ENCODE data around the gene OGFOD2. TPM values are rescaled to one million over a fixed set of nuclear protein-coding genes. Genes with fewer than 3 reads are reported as not detected.

OGFOD2 gene
- total and polyA plus RNA-seq, 9 of the 15 experiments (the other 6 are each of a cell fraction or from before 2014, with no cell fraction given): 1.4 to 111 (median 18.5) TPM

GRCh38 chr12:122974274-122974891, 661 bp upstream of the OGFOD2 start (continued):
- TF ChIP-seq ZNF407 (IDR thresholded peaks at IDR 0.05; ENCODE audit: low read depth) (no peak), SUPT5H (IDR thresholded peaks at IDR 0.05) (peak; percentile 51; the same call in 1 of the 2 replicates), ZNF507 (tag; conservative IDR thresholded peaks at IDR 0.05) (no peak), ZNF766 (CRISPR knock-in tag; conservative IDR thresholded peaks at IDR 0.05) (peak; percentile 37; the same call in 1 of the 2 replicates), ZNF174 (CRISPR knock-in tag; IDR thresholded peaks at IDR 0.05) (no peak), ZNF764 (CRISPR knock-in tag; IDR thresholded peaks at IDR 0.05; ENCODE audit: low read depth) (no peak), UBTF (IDR thresholded peaks at IDR 0.05; ENCODE audit: borderline replicate concordance in 1 of 2, low read depth in 2 of 2, low read length in 2 of 2) (peak; percentile 68 to 76; a peak in 3 of 4 replicates), ELK3 (CRISPR knock-in tag; IDR thresholded peaks at IDR 0.05) (no peak), HDAC6 (IDR thresholded peaks at IDR 0.05; ENCODE audit: low read depth, low read length) (no peak), MLX (CRISPR knock-in tag; conservative IDR thresholded peaks at IDR 0.05) (no peak), ZFP91 (CRISPR knock-in tag; IDR thresholded peaks at IDR 0.05) (no peak)

Data from K562 (cell line).